GM19025 (cell line): ENCODE results near the gene SYNE1.
"Not testable (repeated sequence)": the region's sequence is repeated elsewhere in the genome, so short reads cannot be mapped to it uniquely, and the experiment has no call there.

ENCODE experiments used
- ATAC-seq: cut with Tn5 transposase; IDR thresholded peaks from one replicate; pipeline ENCODE4 v1.9.1; 2021; ENCODE audit warnings: mild to moderate bottlenecking, low read depth, moderate library complexity; ENCODE audit not compliant: unreplicated experiment

The SYNE1 gene

DNA sequence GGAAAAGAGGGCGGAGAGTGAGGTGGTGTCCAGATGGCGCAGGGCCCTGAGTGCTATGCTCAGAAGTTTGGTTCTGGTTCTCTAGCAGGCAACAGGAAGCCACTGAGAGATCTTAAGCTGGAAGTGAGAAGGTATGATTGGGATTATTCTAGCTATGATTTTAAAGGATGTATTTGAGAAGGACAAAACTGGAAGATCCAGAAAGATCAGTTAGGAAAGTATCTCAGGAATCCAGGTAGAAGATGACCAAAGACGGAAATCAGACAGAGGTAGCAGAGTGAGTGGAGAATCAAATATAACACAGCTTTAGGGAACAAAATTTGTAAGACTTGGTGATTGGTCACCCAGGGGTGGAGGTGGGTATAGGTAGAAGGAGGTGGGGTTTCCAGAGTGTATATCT, 5.8 kb downstream of the SYNE1 start:
- ATAC-seq, result no peak

DNA sequence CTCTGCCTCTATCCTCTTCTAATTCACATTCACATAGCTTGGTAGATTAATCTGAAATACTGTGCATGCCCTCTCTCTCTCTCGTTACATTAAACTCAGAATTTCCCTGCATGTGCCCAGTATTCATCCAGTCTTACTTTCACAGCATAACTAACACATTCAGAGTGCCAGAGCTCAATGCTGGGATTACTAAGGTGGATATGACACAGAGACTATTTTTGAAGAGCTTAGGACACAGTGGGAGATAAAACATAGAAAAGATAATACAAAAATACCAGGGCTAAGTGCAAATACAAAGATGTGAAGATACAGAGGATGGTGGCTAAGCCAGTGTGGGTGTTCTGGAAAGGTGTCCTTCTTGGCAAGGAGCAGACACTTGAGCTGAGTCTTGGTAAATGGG, 6.3 kb downstream of the SYNE1 start:
- ATAC-seq, result no peak

DNA sequence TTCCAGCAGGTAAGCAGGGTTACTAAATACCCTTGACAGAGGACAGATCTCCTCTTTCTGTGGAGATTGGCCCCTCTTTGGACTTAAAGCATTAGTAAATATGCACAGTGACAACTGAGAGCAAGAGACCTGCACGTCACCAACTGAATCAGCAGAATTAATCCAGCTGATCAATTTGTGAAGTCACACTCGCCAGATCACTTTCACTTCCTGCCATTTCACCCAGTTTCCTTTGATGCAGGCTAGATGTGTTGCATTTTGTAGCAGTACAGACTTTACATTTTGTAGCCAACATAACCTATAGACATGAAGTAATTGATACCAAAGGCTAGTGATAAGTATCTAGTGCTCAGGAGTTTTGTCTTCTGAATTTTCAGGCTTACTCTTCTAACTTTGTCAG, 11.9 kb downstream of the SYNE1 start:
- ATAC-seq, result no peak

DNA sequence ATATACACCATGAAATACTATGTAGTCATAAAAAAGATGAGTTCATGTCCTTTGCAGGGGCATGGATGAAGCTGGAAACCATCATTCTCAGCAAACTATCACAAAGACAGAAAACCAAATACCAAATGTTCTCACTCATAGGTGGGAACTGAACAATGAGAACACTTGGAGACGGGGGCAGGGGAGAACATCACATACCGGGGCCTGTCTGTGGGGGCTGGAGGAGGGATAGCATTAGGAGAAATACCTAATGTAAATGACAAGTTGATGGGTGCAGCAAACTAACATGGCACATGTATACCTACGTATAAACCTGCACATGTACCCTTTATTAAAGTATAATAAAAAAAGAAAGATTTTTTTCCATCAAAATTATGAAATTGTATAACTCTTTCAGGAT, 22.4 kb downstream of the SYNE1 start:
- not testable (repeated sequence) for ATAC-seq

DNA sequence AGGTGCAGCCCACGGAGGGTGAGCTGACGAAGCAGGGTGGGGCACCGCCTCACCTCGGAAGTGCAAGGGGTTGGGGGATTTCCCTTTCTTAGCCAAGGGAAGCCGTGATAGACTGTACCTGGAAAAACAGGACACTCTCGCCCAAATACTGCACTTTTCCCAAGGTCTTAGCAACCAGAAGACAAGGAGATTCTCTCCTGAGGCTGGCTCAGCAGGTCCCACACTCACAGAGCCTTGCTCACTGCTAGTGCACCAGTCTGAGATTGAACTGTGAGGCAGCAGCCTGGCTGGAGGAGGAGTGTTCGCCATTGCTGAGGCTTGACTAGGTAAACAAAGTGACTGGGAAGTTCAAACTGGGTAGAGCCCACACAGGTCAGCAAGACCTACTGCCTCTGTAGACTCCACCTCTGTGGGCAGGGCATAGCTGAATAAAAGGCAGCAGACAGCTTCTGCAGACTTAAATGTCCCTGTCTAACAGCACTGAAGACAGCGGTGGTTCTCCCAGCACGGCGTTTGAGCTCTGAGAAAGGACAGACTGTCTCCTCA, 28.0 kb downstream of the SYNE1 start:
- no peak for ATAC-seq

DNA sequence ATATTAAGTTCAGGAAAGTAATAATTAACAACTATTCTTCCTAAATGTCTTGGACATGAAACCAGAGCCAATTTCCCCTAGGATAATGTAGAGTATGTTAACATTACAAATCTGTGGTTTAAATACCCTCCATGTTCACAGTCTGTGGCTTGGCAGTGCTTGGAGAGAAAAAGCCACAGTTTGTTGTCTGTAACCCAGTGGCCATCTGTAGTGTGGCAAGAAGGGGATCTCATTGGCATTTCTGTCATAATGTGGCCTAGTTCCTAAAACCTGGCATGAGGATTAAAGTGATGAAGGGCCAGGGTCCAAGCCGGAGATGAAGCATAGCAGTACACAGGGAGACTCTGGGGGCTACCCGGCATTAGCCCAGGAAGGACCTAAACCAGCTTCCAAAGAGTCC, 31.2 kb downstream of the SYNE1 start:
- ATAC-seq, result no peak

DNA sequence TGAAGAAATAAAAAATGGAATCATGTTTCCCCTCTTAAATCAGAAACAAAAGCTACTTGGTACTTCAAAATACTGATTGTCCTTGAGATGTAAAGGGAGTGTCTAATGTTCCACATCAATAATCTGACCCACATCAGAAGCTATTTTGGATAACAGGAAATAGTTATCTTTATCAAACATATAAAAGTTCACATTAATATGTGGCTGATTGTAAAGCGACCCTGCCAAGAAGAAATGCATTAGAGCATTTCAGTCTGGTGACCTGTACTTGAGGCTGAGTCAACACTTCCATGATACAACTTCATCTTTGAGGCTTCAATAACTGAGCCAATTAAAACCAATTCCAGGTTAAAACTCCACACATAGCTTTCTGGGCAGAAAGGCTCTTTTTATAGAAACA, 31.8 kb downstream of the SYNE1 start:
- no peak for ATAC-seq

DNA sequence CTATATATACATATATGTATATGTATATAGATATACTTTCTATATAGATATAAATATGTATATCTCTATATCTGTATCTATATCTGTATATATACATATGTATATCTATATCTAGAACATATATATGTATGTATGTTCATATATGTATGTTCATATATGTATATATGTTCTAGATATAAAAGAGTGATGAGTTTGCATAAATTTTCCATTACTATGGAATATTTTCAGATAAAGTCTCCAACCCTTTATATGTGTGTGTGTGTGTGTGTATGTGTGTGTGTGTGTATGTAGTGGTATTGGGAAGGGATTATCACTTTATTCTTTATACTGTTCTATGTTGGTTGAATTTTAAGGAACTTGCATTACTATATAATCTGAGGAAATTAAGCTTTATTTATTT, 33.3 kb downstream of the SYNE1 start:
- no peak for ATAC-seq

DNA sequence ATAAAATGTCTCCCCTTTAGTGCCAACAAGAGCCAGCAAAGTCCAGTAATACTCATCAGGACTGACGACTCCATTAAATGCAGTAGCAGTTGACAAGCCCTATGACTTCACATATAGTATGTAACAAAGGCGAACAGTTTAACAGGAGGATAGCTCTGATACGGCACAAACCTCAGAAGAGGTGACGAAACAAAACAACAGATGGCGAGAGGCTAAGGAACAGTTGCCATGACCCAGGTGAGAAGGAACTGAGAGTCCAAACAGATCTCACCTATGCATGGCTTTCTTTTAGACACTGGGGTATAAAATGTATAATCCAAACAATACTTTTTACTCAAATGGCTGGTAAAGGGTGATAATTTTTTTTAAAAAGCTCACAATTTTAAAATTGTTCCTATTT, 37.1 kb downstream of the SYNE1 start:
- ATAC-seq, result no peak

DNA sequence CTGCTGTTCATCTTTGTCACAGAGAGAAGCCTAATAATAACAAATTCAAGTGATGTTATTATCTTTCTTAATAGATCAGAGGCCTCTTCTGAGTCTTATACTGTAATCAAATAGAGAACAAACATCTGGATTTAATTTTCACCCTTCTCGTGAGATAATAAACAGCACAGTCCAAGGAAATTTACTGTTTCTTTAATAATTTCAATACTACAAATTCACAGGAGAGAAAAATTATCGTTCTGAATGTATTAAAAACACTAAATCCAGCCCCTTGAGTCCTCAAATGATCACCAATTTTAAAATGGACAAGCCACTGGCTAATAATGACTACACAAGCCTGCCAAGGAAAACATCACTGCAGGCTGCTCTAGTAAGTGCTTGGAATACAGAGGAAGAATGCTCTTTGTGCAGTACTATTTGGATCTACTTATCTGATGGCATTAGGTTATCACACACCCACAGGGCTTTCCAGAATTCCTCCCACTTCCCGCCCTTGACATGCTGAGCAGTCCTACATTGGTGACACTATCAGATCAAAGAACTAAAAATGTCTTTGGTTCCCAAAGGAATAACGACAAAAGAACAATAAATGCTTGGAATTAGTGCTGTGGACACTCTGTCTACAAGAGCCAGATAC, 38.1 kb downstream of the SYNE1 start:
- ATAC-seq, result no peak

DNA sequence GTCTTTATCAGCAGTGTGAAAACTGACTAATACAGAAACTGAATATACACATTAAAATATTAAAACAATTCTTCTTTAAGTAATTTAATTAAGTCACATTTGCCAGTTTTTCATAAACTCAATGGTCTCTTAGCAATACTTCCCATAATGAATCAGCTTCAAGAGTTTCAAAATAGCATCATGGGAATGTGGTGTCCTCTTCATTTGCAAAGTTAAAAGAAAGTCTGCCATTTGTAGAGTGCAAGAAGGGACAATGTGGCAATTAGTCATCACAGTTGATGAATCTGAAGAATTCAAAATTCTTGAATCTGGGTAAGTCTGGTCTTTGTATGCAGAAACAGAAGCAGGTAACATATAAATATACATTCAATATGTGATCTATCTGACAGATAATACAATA, 38.7 kb downstream of the SYNE1 start:
- no peak for ATAC-seq

DNA sequence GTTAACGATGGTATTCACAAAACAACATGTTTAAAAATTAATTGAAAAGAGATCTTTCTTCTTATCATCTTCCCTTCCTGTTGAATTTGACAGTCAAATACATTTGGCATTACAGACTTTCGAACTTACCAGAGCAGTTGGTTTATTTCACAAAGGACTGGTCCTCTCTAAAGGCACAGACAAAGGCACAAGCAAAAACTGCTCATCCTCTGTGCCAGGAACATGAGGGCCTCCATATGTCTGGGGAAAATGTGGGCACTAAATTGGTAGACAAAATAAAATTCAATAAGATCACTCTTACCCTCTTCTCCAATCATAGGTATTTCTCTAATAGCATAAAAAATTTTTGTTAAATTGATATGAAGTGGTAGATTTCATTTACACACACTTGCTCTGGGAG, 40.4 kb downstream of the SYNE1 start:
- ATAC-seq, result no peak

DNA sequence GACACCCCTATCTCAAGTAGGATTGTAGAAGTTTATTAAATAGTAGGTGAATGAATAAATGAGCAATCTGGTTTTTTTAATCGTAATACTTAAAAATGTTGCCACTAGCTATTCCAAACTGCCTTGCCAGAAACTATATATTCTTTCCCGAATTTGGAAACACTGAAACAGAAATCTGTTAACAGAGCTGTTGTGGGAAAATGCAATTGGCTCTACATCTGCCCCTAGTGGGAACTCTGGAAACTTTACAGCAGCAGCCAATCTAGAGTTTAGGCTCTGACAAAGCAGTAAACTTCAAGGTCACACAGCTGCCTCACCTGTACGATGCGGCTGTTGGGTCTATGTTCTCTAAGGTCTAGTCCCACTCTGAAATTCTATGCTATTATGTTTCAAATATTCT, 41.7 kb downstream of the SYNE1 start:
- ATAC-seq, result no peak

DNA sequence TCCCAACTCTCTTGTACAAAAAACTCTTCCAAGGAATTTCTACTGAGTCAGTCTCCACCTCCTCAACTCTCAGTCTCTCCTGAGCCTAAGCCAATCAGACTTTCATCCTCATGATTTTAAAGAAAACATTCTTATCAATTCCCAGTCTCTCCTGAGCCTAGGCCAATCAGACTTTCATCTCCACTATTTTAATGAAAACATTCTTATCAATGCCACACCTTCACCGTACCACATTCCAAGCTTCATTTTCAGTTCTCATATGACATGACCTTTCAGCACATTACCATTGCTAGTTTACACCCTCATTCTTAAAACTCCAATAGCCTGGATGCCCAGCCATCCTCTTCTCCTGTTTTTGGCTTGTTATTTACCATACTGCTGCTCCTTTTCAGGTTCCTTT, 42.5 kb downstream of the SYNE1 start:
- ATAC-seq, result no peak

DNA sequence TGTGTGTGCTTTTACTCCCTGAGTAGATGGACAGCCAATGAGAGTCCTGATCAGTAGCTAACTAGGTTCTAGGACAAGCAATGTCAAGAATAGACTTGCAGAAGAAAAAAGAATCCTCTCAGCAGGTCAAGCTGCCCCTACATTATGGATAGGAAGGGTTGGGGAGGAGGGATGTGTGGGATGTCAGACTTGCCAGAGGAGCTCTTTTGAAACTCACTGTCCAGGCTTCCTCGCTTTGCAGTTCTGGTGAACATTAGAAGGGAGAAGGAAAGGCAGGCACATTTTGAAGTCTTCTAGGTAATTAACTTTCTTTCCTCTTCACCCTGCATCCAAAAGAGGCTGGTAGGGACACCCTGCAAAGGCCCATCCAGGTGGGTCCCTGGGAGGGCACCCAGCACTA, 48.7 kb downstream of the SYNE1 start:
- ATAC-seq, result no peak

DNA sequence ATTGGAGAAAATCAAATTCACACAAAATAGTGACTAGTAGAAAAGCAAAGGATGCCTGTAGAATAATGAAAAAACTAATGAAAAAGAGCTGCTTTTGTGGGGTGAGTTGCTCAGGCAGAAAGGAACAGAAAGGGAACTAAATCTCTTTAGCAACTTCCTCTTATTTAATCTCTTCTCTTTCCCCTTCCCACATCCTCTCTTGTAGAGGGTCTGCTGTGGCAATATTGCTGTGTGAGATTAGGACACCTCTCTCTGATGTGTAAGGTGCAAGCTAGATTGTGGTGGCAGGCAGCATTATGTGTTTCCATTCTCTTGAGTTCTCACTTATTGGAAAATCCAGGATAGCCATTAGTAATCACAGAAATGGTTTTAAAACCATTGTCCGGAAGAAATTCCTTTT, 49.7 kb downstream of the SYNE1 start:
- ATAC-seq, result no peak

DNA sequence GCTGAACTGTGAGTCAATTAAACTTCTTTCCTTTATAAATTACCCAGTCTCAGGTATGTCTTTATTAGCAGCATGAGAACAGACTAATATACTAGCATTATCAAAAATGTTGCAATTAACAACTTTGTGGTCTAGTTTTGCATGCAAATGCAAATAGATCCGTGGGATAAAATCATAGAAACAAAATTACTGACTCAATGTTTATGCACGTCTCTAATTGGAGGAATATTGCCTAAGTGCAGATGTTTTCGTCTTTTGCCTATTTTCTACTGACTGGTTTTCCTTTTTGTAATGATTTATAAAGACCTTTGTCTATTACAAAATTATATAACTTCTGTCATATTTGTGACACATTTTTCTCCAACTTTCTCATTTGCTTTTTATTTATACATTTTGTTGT, 51.9 kb downstream of the SYNE1 start:
- ATAC-seq, result no peak

DNA sequence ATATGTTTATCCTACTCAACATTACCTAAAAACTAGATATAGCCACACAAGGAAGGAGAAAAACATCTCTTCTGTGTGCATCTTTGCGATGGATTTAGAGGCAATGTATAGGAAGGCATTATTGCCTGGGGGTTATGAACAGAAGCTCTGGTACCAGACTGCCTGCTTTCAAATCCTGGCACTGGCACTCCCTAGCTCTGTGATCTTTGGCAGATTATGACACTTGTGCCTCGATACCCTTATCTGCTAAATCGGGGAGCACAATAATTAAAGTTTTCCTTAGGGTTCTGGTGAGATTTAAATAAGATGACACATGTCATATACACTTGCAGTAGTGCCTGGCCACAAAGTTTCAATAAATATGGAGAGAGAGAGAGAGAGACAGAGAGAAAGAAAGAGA, 53.3 kb downstream of the SYNE1 start:
- no peak for ATAC-seq

DNA sequence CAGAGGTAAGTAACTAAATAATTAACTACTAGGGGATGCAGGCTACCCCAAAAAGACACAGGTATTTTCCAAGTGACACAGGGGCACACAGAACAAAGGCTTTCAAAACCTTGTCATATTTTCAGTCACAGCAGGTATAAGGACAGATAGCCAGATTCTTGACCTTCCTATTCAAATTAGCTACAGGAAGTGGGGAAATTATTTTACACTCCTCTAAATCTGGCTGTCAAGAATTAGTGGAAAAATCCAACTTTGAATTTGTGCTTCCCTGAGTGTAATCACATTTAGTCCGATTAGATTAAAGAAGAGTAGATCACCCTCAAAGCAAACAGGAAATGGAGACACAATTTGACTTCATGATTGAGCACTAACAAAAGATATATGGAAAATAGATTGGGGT, 60.6 kb downstream of the SYNE1 start:
- ATAC-seq, result no peak

DNA sequence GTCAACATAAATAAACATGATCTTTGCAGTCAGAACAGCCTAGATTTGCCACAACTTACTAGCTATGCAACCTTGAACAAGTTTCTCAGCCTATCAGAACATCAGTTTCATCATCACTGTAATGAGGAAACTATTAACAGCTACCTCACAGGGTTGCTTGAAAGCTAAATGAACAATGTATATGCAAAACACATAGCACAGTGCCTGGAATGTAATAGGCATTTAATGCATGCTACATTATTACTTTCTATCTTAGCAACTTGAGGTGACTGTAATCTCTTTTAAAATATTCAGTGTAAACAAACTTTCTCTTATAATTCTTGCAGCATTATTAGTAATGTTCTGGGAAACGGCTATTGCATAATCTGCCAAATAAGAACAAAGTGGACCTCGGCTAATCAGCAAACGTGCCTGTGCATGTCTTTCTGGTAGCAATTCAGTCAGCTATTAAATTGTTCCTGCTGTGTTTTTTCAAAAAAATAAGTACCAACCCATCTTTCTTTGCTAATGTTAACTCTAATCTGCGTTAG, 61.5 kb downstream of the SYNE1 start:
- ATAC-seq, result no peak

DNA sequence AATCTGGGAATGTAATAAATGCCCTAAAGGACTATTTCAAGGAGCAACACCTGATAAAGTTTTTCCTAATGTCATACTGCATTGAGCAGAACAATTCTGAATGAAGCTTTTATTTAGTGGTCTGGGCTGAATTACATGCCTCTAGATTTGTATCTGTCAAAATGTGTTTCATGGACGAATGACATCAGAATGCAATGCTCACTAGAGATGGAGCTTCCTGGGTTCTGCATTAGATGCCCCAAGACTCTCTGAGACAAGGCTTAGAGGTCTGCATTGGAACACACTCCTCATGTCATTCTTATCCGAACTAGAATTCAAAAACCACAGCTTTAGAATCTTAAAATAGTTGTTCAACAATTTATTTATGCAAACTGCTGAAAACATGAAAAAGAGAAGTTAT, 62.0 kb downstream of the SYNE1 start:
- ATAC-seq, result no peak

DNA sequence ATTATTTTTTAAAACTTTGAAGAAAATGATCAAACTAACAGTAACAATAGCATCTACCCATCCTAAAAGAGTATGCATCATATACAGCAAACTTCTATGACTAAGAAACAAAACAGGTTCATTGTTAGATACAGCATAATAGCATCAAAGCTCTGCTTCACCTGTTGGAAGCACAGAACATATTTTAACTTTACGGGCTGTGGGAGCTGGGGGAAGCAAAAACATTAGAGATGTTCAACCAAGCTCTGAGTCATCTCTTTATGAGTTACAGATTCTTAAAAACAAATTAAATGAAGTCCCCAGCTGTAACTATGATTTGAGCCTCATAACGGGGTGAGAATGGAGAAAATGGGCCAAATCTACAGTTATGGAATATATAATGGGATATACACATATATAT, 63.4 kb downstream of the SYNE1 start:
- no peak for ATAC-seq
